ENCODE measurements around the gene TCEA2. TPM values are rescaled to one million over a fixed set of nuclear protein-coding genes. Genes with fewer than 3 reads are reported as not detected.
A peak's percentile ranks its signal among the peaks of the same experiment; 100 is the strongest.
"Not testable (repeated sequence)": the region's sequence is repeated elsewhere in the genome, so short reads cannot be mapped to it uniquely, and the experiment has no call there.

TCEA2 gene
- total RNA-seq, 1 donor, result 32.6 TPM

GRCh38 chr20:64076061-64076997 is 13.3 kb downstream of the TCEA2 start:
- no peak for DNase-seq (ENCODE audit: low read depth in 2 of 3, low spot score in 2 of 3)

GRCh38 chr20:64077094-64077493 is 14.1 kb downstream of the TCEA2 start:
- DNase-seq (ENCODE audit: low read depth in 2 of 3, low spot score in 2 of 3), result peak in 2 of 3 donors; percentile 74 to 78

GRCh38 chr20:64077541-64077875 is 14.5 kb downstream of the TCEA2 start:
- no peak for DNase-seq (ENCODE audit: low read depth in 2 of 3, low spot score in 2 of 3)

- peak in 2 of 3 donors; percentile 38 to 52 for DNase-seq (ENCODE audit: low read depth in 2 of 3, low spot score in 2 of 3)
Measured at GRCh38 chr20:64077876-64078551, 15.0 kb downstream of the TCEA2 start.

- DNase-seq (ENCODE audit: low read depth in 2 of 3, low spot score in 2 of 3), result no peak
Measured at GRCh38 chr20:64078934-64079272, 15.9 kb downstream of the TCEA2 start.

- DNase-seq (ENCODE audit: low read depth in 2 of 3, low spot score in 2 of 3), result peak; percentile 50 to 94 (median 91)
Measured at GRCh38 chr20:64079273-64080012, 16.4 kb downstream of the TCEA2 start, which contains the start of gene RGS19. Gene RGS19, minus strand, starts transcription at chr20:64079518. Its CDS starts 2,632 bp downstream, at chr20:64076886.

- DNase-seq (ENCODE audit: low read depth in 2 of 3, low spot score in 2 of 3), result peak in 2 of 3 donors; percentile 32 to 33
Measured at GRCh38 chr20:64080013-64080812, 17.2 kb downstream of the TCEA2 start, which contains the start of gene OPRL1. Gene OPRL1, plus strand, starts transcription at chr20:64080082. Its CDS starts 12,639 bp downstream, at chr20:64092721.

GRCh38 chr20:64080813-64081623 is 18.0 kb downstream of the TCEA2 start:
- DNase-seq (ENCODE audit: low read depth in 2 of 3, low spot score in 2 of 3), result no peak

GRCh38 chr20:64081624-64081964 is 18.6 kb downstream of the TCEA2 start:
- no peak for DNase-seq (ENCODE audit: low read depth in 2 of 3, low spot score in 2 of 3)

GRCh38 chr20:64082126-64082731 is 19.2 kb downstream of the TCEA2 start:
- peak in 2 of 3 donors; percentile 35 to 40 for DNase-seq (ENCODE audit: low read depth in 2 of 3, low spot score in 2 of 3)

GRCh38 chr20:64082820-64083377 is 19.9 kb downstream of the TCEA2 start:
- no peak for DNase-seq (ENCODE audit: low read depth in 2 of 3, low spot score in 2 of 3)

GRCh38 chr20:64083378-64083803 is 20.4 kb downstream of the TCEA2 start:
- peak in 2 of 3 donors; percentile 75 to 85 for DNase-seq (ENCODE audit: low read depth in 2 of 3, low spot score in 2 of 3)

GRCh38 chr20:64083804-64084684 is 21.0 kb downstream of the TCEA2 start, which contains the start of gene LKAAEAR1:
Gene LKAAEAR1, minus strand, starts transcription at chr20:64084398. Its CDS starts 179 bp downstream, at chr20:64084219.
- peak in 2 of 3 donors; percentile 31 to 35 for DNase-seq (ENCODE audit: low read depth in 2 of 3, low spot score in 2 of 3)

- DNase-seq (ENCODE audit: low read depth in 2 of 3, low spot score in 2 of 3), result peak in 2 of 3 donors; percentile 38 to 54
Measured at GRCh38 chr20:64084685-64085152, 21.7 kb downstream of the TCEA2 start.

- DNase-seq (ENCODE audit: low read depth in 2 of 3, low spot score in 2 of 3), result no peak
Measured at GRCh38 chr20:64086801-64087200, 23.8 kb downstream of the TCEA2 start.

GRCh38 chr20:64087226-64087825 is 24.3 kb downstream of the TCEA2 start:
- not testable (repeated sequence) for DNase-seq (ENCODE audit: low read depth in 2 of 3, low spot score in 2 of 3)

GRCh38 chr20:64088586-64088985 is 25.6 kb downstream of the TCEA2 start:
- DNase-seq (ENCODE audit: low read depth in 2 of 3, low spot score in 2 of 3), result not testable (repeated sequence)

Data from hematopoietic multipotent progenitor cell (in vitro differentiated cells).